ENCODE data around the gene USP25.

GRCh38 chr21:15793109-15793508 lies 63.3 kb downstream of the USP25 start:
- TF ChIP-seq, protein P1, sequence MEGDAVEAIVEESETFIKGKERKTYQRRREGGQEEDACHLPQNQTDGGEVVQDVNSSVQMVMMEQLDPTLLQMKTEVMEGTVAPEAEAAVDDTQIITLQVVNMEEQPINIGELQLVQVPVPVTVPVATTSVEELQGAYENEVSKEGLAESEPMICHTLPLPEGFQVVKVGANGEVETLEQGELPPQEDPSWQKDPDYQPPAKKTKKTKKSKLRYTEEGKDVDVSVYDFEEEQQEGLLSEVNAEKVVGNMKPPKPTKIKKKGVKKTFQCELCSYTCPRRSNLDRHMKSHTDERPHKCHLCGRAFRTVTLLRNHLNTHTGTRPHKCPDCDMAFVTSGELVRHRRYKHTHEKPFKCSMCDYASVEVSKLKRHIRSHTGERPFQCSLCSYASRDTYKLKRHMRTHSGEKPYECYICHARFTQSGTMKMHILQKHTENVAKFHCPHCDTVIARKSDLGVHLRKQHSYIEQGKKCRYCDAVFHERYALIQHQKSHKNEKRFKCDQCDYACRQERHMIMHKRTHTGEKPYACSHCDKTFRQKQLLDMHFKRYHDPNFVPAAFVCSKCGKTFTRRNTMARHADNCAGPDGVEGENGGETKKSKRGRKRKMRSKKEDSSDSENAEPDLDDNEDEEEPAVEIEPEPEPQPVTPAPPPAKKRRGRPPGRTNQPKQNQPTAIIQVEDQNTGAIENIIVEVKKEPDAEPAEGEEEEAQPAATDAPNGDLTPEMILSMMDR (IDR thresholded peaks at IDR 0.05 in 4 of 5, conservative IDR thresholded peaks at IDR 0.05 in 1 of 5), result no peak
- no peak for TF ChIP-seq POLR2A (IDR thresholded peaks at IDR 0.05)
